ENCODE results near the gene PPTC7.
"Not testable (repeated sequence)": the region's sequence is repeated elsewhere in the genome, so short reads cannot be mapped to it uniquely, and the experiment has no call there.

PPTC7 gene

GRCh38 chr12:110531741-110532333 lies 51.3 kb downstream of the PPTC7 start:
- DNase-seq: no peak

- no peak for DNase-seq
These were observed 52.6 kb downstream of the PPTC7 start for GRCh38 chr12:110530511-110530910.

- DNase-seq: no peak
These were observed 54.8 kb downstream of the PPTC7 start for GRCh38 chr12:110528277-110528839.

- not testable (repeated sequence) for DNase-seq
These were observed 62.0 kb downstream of the PPTC7 start for GRCh38 chr12:110520876-110521712.

GRCh38 chr12:110518014-110518413 lies 65.1 kb downstream of the PPTC7 start:
- not testable (repeated sequence) for DNase-seq

- DNase-seq: no peak
These were observed 66.1 kb downstream of the PPTC7 start for GRCh38 chr12:110516995-110517394.

GRCh38 chr12:110514363-110514762 lies 68.8 kb downstream of the PPTC7 start:
- no peak for DNase-seq

GRCh38 chr12:110513842-110514241 lies 69.3 kb downstream of the PPTC7 start:
- no peak for DNase-seq

- no peak for DNase-seq
These were observed 75.0 kb downstream of the PPTC7 start for GRCh38 chr12:110508071-110508586.

GRCh38 chr12:110505332-110505731 lies 77.8 kb downstream of the PPTC7 start:
- DNase-seq: no peak

- DNase-seq: no peak
These were observed 79.7 kb downstream of the PPTC7 start for GRCh38 chr12:110503432-110503831.

GRCh38 chr12:110501752-110502738 lies 81.1 kb downstream of the PPTC7 start, which contains the start of the genes RAD9B and VPS29:
Gene RAD9B (plus strand): TSS chr12:110502331. CDS start chr12:110502338, 7 bp downstream.
Gene VPS29 (minus strand): TSS chr12:110502111. CDS start chr12:110502051, 60 bp downstream.
- DNase-seq: peak; percentile 98 to 99

- DNase-seq: peak; percentile 57 to 59
These were observed 81.7 kb downstream of the PPTC7 start for GRCh38 chr12:110501399-110501751.

GRCh38 chr12:110498984-110499706 lies 84.0 kb downstream of the PPTC7 start:
- DNase-seq: peak; percentile 81 to 82

Data from AML-193 (cell line).